WTC11 (cell line): Measurements from ENCODE around the gene MAP3K1.

ENCODE experiments used
- CTCF ChIP-seq: fragments of 200-600 bp; IDR thresholded peaks from 2 replicates; pipeline ENCODE4 v1.8.0; 2022; ENCODE audit warnings: antibody characterized with exemption
- E2F4 ChIP-seq: sonication (generic); formaldehyde crosslinking; IDR thresholded peaks from 2 replicates; pipeline ENCODE4 v1.8.1; 2022; ENCODE audit warnings: low read depth, mild to moderate bottlenecking, moderate library complexity, missing genetic modification reagents, borderline replicate concordance
- ELF4 ChIP-seq: sonication (generic); formaldehyde crosslinking; IDR thresholded peaks from 2 replicates; pipeline ENCODE4 v1.8.1; 2022; ENCODE audit warnings: low read depth, mild to moderate bottlenecking, moderate library complexity, missing genetic modification reagents
- ETV6 ChIP-seq: sonication (generic); formaldehyde crosslinking; IDR thresholded peaks from 2 replicates; pipeline ENCODE4 v1.8.1; 2022; ENCODE audit warnings: mild to moderate bottlenecking, missing genetic modification reagents
- FOXJ3 ChIP-seq: sonication (generic); formaldehyde crosslinking; IDR thresholded peaks from 2 replicates; pipeline ENCODE4 v1.9.0; 2021; ENCODE audit warnings: missing genetic modification reagents, mild to moderate bottlenecking, borderline replicate concordance
- MLX ChIP-seq: sonication (generic); formaldehyde crosslinking; IDR thresholded peaks from 2 replicates; pipeline ENCODE4 v1.8.1; 2023; ENCODE audit warnings: mild to moderate bottlenecking, missing genetic modification reagents, moderate library complexity
- NFYB ChIP-seq: sonication (generic); formaldehyde crosslinking; conservative IDR thresholded peaks from 2 replicates; pipeline ENCODE4 v1.8.0; 2022; ENCODE audit warnings: low read depth, missing genetic modification reagents
- NR3C1 ChIP-seq: sonication (generic); formaldehyde crosslinking; conservative IDR thresholded peaks from 2 replicates; pipeline ENCODE4 v1.8.1; 2023; ENCODE audit warnings: low read depth, mild to moderate bottlenecking, missing genetic modification reagents
- PREB ChIP-seq: sonication (generic); formaldehyde crosslinking; IDR thresholded peaks from 2 replicates; pipeline ENCODE4 v1.8.1; 2022; ENCODE audit warnings: mild to moderate bottlenecking, missing genetic modification reagents, moderate library complexity, borderline replicate concordance
- TEAD1 ChIP-seq: sonication (generic); formaldehyde crosslinking; IDR thresholded peaks from 2 replicates; pipeline ENCODE4 v1.8.0; 2022; ENCODE audit warnings: mild to moderate bottlenecking, missing genetic modification reagents
- TEAD4 ChIP-seq: sonication (generic); formaldehyde crosslinking; IDR thresholded peaks from 2 replicates; pipeline ENCODE4 v1.8.0; 2022; ENCODE audit warnings: mild to moderate bottlenecking, missing genetic modification reagents
- USF2 ChIP-seq: sonication (generic); formaldehyde crosslinking; IDR thresholded peaks from 2 replicates; pipeline ENCODE4 v1.8.1; 2023; ENCODE audit warnings: mild to moderate bottlenecking, missing genetic modification reagents, moderate library complexity
- ZBTB43 ChIP-seq: sonication (generic); formaldehyde crosslinking; IDR thresholded peaks from 2 replicates; pipeline ENCODE4 v1.8.1; 2023; ENCODE audit warnings: mild to moderate bottlenecking, missing genetic modification reagents
- ZNF281 ChIP-seq: sonication (generic); formaldehyde crosslinking; IDR thresholded peaks from 2 replicates; pipeline ENCODE4 v1.8.0; 2023; ENCODE audit warnings: mild to moderate bottlenecking, missing genetic modification reagents

GRCh38 chr5:56858777-56859442 lies 43.6 kb downstream of the MAP3K1 start:
- no peak for TF ChIP-seq CTCF
- no peak for TF ChIP-seq ELF4
- TF ChIP-seq FOXJ3: no peak
- TF ChIP-seq PREB (CRISPR knock-in tag): no peak
- no peak for TF ChIP-seq NFYB
- no peak for TF ChIP-seq ETV6
- TF ChIP-seq MLX (CRISPR knock-in tag): no peak
- TF ChIP-seq NR3C1: no peak
- no peak for TF ChIP-seq ZBTB43
- no peak for TF ChIP-seq USF2 (CRISPR knock-in tag)
- no peak for TF ChIP-seq ZNF281 (CRISPR knock-in tag)
- no peak for TF ChIP-seq TEAD4
- TF ChIP-seq E2F4 (CRISPR knock-in tag): no peak
- TF ChIP-seq TEAD1 (CRISPR knock-in tag): no peak
